Endometrium (tissue), 2 donors: ENCODE data around the gene FUT8.

ENCODE experiments used
- FAIRE-seq: peaks from 2 replicates; lab custom pipeline; 2012; peaks lifted over from hg19 to GRCh38; lab: Jason Lieb, UNC
- donor health status: control.
- donor health status: control.

The FUT8 gene

GRCh38 chr14:65495196-65495595 is 82.7 kb downstream of the FUT8 start:
- no peak for FAIRE-seq

- FAIRE-seq: no peak
Observed at GRCh38 chr14:65496178-65496993, 83.9 kb downstream of the FUT8 start.

GRCh38 chr14:65499138-65499537 is 86.6 kb downstream of the FUT8 start:
- FAIRE-seq: no peak

- no peak for FAIRE-seq
Observed at GRCh38 chr14:65500075-65500474, 87.5 kb downstream of the FUT8 start.

- FAIRE-seq: no peak
Observed at GRCh38 chr14:65501328-65501727, 88.8 kb downstream of the FUT8 start.

GRCh38 chr14:65502676-65503124 is 90.2 kb downstream of the FUT8 start:
- no peak for FAIRE-seq

GRCh38 chr14:65503771-65504170 is 91.2 kb downstream of the FUT8 start:
- FAIRE-seq: no peak

GRCh38 chr14:65506801-65507200 is 94.3 kb downstream of the FUT8 start:
- FAIRE-seq: no peak

- no peak for FAIRE-seq
Observed at GRCh38 chr14:65509842-65510241, 97.3 kb downstream of the FUT8 start.

- FAIRE-seq: no peak
Observed at GRCh38 chr14:65513671-65514070, 101.1 kb downstream of the FUT8 start.

GRCh38 chr14:65517635-65518542 is 105.4 kb downstream of the FUT8 start:
- FAIRE-seq: no peak

GRCh38 chr14:65528069-65528468 is 115.5 kb downstream of the FUT8 start:
- no peak for FAIRE-seq

- no peak for FAIRE-seq
Observed at GRCh38 chr14:65531148-65531547, 118.6 kb downstream of the FUT8 start.

- FAIRE-seq: no peak
Observed at GRCh38 chr14:65533736-65534404, 121.3 kb downstream of the FUT8 start.

GRCh38 chr14:65536781-65537423 is 124.4 kb downstream of the FUT8 start:
- FAIRE-seq: no peak

- no peak for FAIRE-seq
Observed at GRCh38 chr14:65548878-65549277, 136.3 kb downstream of the FUT8 start.

GRCh38 chr14:65549429-65549828 is 136.9 kb downstream of the FUT8 start:
- no peak for FAIRE-seq

GRCh38 chr14:65550779-65551643 is 138.5 kb downstream of the FUT8 start:
- no peak for FAIRE-seq

- no peak for FAIRE-seq
Observed at GRCh38 chr14:65552724-65553123, 140.2 kb downstream of the FUT8 start.

- FAIRE-seq: no peak
Observed at GRCh38 chr14:65554837-65555236, 142.3 kb downstream of the FUT8 start.

- no peak for FAIRE-seq
Observed at GRCh38 chr14:65555358-65555757, 142.8 kb downstream of the FUT8 start.
